Measurements from ENCODE around the gene DDX19B. TPM values are rescaled to one million over a fixed set of nuclear protein-coding genes. Genes with fewer than 3 reads are reported as not detected.
"Not testable (repeated sequence)": the region's sequence is repeated elsewhere in the genome, so short reads cannot be mapped to it uniquely, and the experiment has no call there.

Gene DDX19B
- polyA plus RNA-seq, 3 donors = 29.2 to 33.0 (median 31.9) TPM

- Mint-ChIP-seq H3K27ac (peak overlapping the region in 1 of 7 donors; percentile 55), H3K36me3 (peaks cover 53 to 83% of the 10 kb centered on the region in 2 donors), H3K9me3 (no peaks in the 10 kb centered on the region), H3K27me3 (ENCODE audit: low read depth in 3 of 3) (no peaks in the 10 kb centered on the region), H3K4me1 (no peaks in the 10 kb centered on the region), H3K4me3 (no peak overlapping the region)
- Histone ChIP-seq H3K27me3 (ENCODE audit: control insufficient read depth in 2 of 2, insufficient read depth in 2 of 2, low read length in 2 of 2) (no peaks in the 10 kb centered on the region), H3K27ac (ENCODE audit: low read depth in 1 of 2, low read length in 2 of 2) (no peak overlapping the region), H3K9me3 (replicated peaks in 1 of 2; ENCODE audit: control insufficient read depth in 1 of 2, insufficient read depth in 1 of 2, low read length in 2 of 2) (no peaks in the 10 kb centered on the region), H3K4me2 (replicated peaks; ENCODE audit: extremely low read depth, low read length, poor library complexity, severe bottlenecking) (no peak overlapping the region), H3K4me3 (replicated peaks in 1 of 3; ENCODE audit: low read depth in 2 of 3, low read length in 3 of 3) (no peak overlapping the region), H2AFZ (ENCODE audit: insufficient read depth, low read depth, low read length, poor library complexity, severe bottlenecking) (no peak overlapping the region), H4K20me1 (ENCODE audit: insufficient read depth, low read length) (no peaks in the 10 kb centered on the region), H3K36me3 (replicated peaks in 1 of 2; ENCODE audit: control insufficient read depth in 1 of 2, insufficient read depth in 2 of 2, low read length in 2 of 2) (peaks cover 42 to 62% of the 10 kb centered on the region in 2 donors), H3K9ac (ENCODE audit: insufficient read depth, low read length, poor library complexity, severe bottlenecking) (no peak overlapping the region), H3K4me1 (ENCODE audit: control insufficient read depth in 1 of 2, insufficient read depth in 2 of 2, low read length in 2 of 2) (no peaks in the 10 kb centered on the region), H3K79me2 (ENCODE audit: insufficient read depth, low read length) (no peaks in the 10 kb centered on the region)
- intact Hi-C loops (cut with micrococcal nuclease) = no loop called here
- no peak for DNase-seq
- 97% methylated on average over 7 of the region's 10 CpGs for WGBS (ENCODE audit: insufficient coverage)
- no peak for TF ChIP-seq CTCF (IDR thresholded peaks at IDR 0.05)
These were observed 27.3 kb upstream of the DDX19B start for GRCh38 chr16:70271696-70272095.

GRCh38 chr16:70276392-70276791, 22.6 kb upstream of the DDX19B start:
- Mint-ChIP-seq H3K36me3 (peaks cover 50 to 77% of the 10 kb centered on the region in 2 donors), H3K27ac (peak overlapping the region in 1 of 7 donors; percentile 7), H3K27me3 (ENCODE audit: low read depth in 3 of 3) (no peaks in the 10 kb centered on the region), H3K4me3 (no peak overlapping the region), H3K9me3 (no peaks in the 10 kb centered on the region), H3K4me1 (no peaks in the 10 kb centered on the region)
- Histone ChIP-seq H2AFZ (ENCODE audit: insufficient read depth, low read depth, low read length, poor library complexity, severe bottlenecking) (no peak overlapping the region), H3K4me2 (replicated peaks; ENCODE audit: extremely low read depth, low read length, poor library complexity, severe bottlenecking) (no peak overlapping the region), H4K20me1 (ENCODE audit: insufficient read depth, low read length) (no peaks in the 10 kb centered on the region), H3K4me1 (ENCODE audit: control insufficient read depth in 1 of 2, insufficient read depth in 2 of 2, low read length in 2 of 2) (no peaks in the 10 kb centered on the region), H3K27me3 (ENCODE audit: control insufficient read depth in 2 of 2, insufficient read depth in 2 of 2, low read length in 2 of 2) (no peaks in the 10 kb centered on the region), H3K27ac (ENCODE audit: low read depth in 1 of 2, low read length in 2 of 2) (no peak overlapping the region), H3K9me3 (replicated peaks in 1 of 2; ENCODE audit: control insufficient read depth in 1 of 2, insufficient read depth in 1 of 2, low read length in 2 of 2) (no peaks in the 10 kb centered on the region), H3K36me3 (replicated peaks in 1 of 2; ENCODE audit: control insufficient read depth in 1 of 2, insufficient read depth in 2 of 2, low read length in 2 of 2) (peaks cover 35 to 55% of the 10 kb centered on the region in 2 donors), H3K79me2 (ENCODE audit: insufficient read depth, low read length) (no peaks in the 10 kb centered on the region), H3K4me3 (replicated peaks in 1 of 3; ENCODE audit: low read depth in 2 of 3, low read length in 3 of 3) (no peak overlapping the region), H3K9ac (ENCODE audit: insufficient read depth, low read length, poor library complexity, severe bottlenecking) (no peak overlapping the region)
- WGBS (ENCODE audit: insufficient coverage) = no CpG with 5 or more reads among the region's 1 CpG
- intact Hi-C loops (cut with micrococcal nuclease) = no loop called here
- no peak for DNase-seq
- TF ChIP-seq CTCF (IDR thresholded peaks at IDR 0.05) = no peak

- H2AFZ ChIP-seq (ENCODE audit: insufficient read depth, low read depth, low read length, poor library complexity, severe bottlenecking); H3K9me3 Mint-ChIP-seq; H3K27me3 Mint-ChIP-seq (ENCODE audit: low read depth in 3 of 3); H3K27ac ChIP-seq (ENCODE audit: low read depth in 1 of 2, low read length in 2 of 2); H3K27ac Mint-ChIP-seq; intact Hi-C loops (cut with micrococcal nuclease); H3K9me3 ChIP-seq (replicated peaks in 1 of 2; ENCODE audit: control insufficient read depth in 1 of 2, insufficient read depth in 1 of 2, low read length in 2 of 2); H3K9ac ChIP-seq (ENCODE audit: insufficient read depth, low read length, poor library complexity, severe bottlenecking); H4K20me1 ChIP-seq (ENCODE audit: insufficient read depth, low read length); DNase-seq; H3K27me3 ChIP-seq (ENCODE audit: control insufficient read depth in 2 of 2, insufficient read depth in 2 of 2, low read length in 2 of 2); H3K36me3 ChIP-seq (replicated peaks in 1 of 2; ENCODE audit: control insufficient read depth in 1 of 2, insufficient read depth in 2 of 2, low read length in 2 of 2); H3K4me2 ChIP-seq (replicated peaks; ENCODE audit: extremely low read depth, low read length, poor library complexity, severe bottlenecking); H3K4me3 ChIP-seq (replicated peaks in 1 of 3; ENCODE audit: low read depth in 2 of 3, low read length in 3 of 3): not testable (repeated sequence)
- peaks cover 22% of the 10 kb centered on the region for H3K79me2 ChIP-seq (ENCODE audit: insufficient read depth, low read length)
- H3K36me3 Mint-ChIP-seq = peaks cover 5 to 11% of the 10 kb centered on the region in 2 donors
- 95% methylated on average over 15 of the region's 17 CpGs for WGBS (ENCODE audit: insufficient coverage)
- H3K4me3 Mint-ChIP-seq = peak overlapping the region in 1 of 2 donors; percentile 96
- peaks cover 15% of the 10 kb centered on the region for H3K4me1 Mint-ChIP-seq
- H3K4me1 ChIP-seq (ENCODE audit: control insufficient read depth in 1 of 2, insufficient read depth in 2 of 2, low read length in 2 of 2) = peaks cover 11% of the 10 kb centered on the region in 2 donors
These were observed 11.5 kb upstream of the DDX19B start for GRCh38 chr16:70287304-70287971.
